IPS-18c (cell line): ENCODE data around the gene ACTRT2.

Experiments
- H3K4me3 ChIP-seq: 2 replicates; pipeline ENCODE4 v1.7.0; 2013; ENCODE audit warnings: low read depth, mild to moderate bottlenecking, low read length, moderate library complexity; ENCODE audit not compliant: insufficient read depth
- H3K9me3 ChIP-seq: one replicate; pipeline ENCODE4 v1.6.1; 2013; ENCODE audit warnings: mild to moderate bottlenecking, low read length, moderate library complexity; ENCODE audit not compliant: control insufficient read depth, insufficient read depth

The ACTRT2 gene

DNA sequence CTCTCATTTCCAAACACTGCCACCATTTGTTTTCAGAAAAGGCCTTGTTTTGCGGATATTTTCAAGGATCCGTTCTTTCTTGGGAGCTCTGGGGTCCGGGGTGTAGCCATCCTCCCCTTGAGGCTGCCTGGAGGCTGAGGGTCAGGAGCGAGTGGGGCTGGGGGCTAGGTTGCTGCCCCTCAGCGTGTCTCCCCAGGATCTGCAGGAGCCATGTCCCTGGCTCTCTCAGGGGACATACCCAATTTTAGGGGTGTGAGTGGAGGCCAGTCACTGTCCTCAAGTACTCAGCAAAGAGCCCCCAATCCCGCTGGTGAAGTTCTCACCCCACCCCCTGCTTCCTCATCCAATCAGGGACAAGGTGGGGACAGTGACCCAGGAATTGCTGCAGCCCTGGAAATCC is 32.7 kb downstream of the ACTRT2 start:
- H3K9me3 ChIP-seq: peaks cover 2% of the 10 kb centered on the region
- H3K4me3 ChIP-seq: no peak overlapping the region

DNA sequence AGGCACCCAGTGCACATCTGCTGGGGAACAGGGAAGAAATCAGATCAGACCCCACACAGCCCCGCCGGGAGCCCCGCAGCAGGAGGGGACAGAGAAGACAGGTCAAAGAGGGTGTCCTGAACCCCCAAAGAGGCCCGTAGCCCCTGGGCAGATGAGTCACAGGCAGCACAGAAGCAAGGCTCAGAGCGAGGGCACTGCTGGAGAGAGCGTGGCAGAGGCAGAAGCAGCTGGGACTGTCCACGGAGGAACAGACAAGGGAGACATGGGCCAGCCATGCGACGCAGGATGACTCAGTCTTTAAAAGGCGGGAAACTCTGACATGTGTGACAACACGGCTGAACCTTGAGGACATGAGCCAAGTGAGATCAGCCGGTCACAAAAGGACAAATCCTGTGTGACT is 33.2 kb downstream of the ACTRT2 start:
- no peak overlapping the region for H3K4me3 ChIP-seq
- peaks cover 2% of the 10 kb centered on the region for H3K9me3 ChIP-seq

DNA sequence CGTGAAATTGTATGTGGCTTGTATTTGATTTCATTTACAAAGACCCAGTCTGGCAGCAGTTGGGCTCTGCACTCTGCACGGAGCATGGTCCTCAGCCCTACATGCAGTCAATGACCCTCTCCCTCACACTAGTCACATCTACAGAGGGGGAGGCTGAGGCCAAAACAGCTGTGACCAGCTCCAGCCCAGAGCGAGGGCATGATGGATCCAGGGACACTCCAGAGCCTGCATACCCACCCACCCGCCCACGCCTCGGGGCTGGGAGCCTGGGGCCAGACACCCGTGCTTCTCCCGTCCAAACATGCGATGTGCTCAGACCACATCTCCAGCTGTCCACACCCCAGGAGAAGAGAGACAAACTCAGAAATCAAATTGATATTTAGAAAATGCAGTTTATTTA is 33.8 kb downstream of the ACTRT2 start:
- H3K9me3 ChIP-seq: no peaks in the 10 kb centered on the region
- no peak overlapping the region for H3K4me3 ChIP-seq

DNA sequence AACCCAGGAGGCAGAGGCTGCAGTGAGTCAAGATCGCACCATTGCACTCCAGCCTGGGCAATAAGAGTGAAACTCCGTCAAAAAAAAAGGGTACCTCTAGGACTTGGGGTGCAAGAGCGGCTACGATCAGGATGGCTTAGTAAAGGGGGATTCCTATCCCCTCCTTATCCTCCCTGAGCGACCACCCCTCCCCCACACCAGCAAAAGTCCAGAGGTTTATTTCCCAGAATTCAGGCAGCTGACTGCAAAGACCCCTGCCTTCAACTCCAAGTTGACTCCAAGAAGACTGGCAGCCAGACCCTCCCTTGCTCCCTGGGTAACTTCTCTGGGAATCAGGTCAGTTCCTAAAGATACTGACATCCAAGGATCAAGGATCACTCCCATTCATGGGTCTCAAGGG is 35.4 kb downstream of the ACTRT2 start:
- H3K9me3 ChIP-seq: no peaks in the 10 kb centered on the region
- H3K4me3 ChIP-seq: no peak overlapping the region

GRCh38 chr1:3058263-3059030 is 37.2 kb downstream of the ACTRT2 start:
- Histone ChIP-seq H3K9me3 (no peaks in the 10 kb centered on the region), H3K4me3 (no peak overlapping the region)

DNA sequence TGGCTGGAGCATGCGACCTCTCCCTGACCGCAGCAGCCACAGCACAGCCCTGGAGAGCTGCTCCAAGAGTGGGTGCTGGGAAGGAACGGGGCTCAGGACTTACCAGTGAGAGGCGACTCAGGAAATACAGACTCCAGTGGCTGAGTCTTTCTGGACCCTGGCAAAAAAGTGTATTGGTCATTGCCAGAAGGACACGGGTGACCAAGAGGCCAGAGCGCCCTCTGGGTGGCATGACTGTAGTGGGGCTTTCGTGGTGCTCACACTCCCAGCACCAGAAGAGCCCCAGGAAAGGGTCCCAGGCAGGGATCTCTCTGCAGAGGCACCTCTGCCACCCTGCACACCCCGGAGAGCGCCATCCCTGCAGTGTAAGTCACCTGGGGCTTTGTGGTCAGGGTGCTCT is 38.9 kb downstream of the ACTRT2 start:
- H3K4me3 ChIP-seq: no peak overlapping the region
- H3K9me3 ChIP-seq: no peaks in the 10 kb centered on the region

DNA sequence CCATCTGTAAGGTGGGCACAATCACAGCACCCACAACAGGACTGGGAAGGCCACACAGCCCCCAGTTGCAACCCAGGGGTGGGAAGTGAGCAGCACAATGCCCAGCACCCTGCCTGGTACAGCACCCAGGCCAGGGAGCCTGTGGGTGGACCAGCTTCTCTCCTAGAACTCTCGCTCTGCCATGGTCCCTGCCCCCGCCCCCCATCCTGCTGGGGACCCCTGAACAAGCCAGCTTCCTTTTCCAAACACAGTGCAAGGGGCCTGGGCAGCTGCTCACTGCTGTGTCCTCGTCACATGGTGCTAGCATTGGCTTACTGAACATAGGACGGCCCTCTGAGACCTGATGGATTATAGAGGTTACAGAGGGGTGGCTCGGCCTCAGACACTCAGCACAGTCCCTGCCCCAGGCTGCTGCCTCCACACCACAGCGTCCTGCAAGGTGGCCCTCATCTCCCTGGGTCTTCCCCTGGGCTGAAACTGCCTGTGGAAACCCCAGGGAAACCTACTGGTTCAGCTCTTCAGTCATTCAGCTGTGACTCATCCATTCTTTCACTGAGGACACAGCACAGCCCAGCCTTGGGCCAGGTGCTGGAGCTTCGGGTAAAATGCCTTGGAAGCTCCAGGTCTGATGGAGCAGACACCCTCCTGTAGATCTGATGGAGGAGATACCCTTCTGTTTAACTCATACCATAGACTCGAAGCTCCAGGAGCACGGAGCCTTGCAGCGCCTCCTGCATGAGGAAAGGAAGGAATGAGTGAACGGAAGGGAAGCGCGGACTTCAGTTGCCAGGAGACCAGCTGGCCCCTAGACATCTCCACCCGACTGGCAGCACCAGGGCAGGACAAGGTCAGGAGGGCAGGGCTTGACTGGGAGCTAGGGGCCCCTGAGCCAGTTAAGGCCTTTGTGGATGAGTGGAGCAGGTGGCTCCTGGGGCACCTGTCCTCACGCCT is 39.6 kb downstream of the ACTRT2 start:
- Histone ChIP-seq H3K9me3 (no peaks in the 10 kb centered on the region), H3K4me3 (no peak overlapping the region)

DNA sequence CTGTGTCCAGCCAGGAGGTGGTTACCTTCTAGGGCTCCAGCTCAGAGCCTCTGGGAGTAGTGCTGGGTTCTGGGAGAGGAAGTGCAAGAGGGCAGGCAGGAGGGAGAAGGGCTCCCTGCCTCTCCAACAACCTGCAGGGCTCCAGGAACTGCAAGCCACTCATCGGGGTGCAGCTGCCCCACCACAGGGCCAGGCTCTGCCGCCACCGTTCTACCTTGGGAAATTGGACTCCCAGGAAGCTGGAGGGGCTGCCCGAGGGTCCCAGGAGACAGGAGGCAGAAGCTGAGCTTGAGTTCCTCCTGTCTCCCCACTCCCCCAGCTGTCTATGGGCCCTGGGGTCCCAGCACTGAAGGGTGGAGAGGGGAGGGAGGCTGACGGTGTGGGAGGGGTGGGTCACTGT is 40.3 kb downstream of the ACTRT2 start:
- Histone ChIP-seq H3K9me3 (peaks cover 3% of the 10 kb centered on the region), H3K4me3 (no peak overlapping the region)

DNA sequence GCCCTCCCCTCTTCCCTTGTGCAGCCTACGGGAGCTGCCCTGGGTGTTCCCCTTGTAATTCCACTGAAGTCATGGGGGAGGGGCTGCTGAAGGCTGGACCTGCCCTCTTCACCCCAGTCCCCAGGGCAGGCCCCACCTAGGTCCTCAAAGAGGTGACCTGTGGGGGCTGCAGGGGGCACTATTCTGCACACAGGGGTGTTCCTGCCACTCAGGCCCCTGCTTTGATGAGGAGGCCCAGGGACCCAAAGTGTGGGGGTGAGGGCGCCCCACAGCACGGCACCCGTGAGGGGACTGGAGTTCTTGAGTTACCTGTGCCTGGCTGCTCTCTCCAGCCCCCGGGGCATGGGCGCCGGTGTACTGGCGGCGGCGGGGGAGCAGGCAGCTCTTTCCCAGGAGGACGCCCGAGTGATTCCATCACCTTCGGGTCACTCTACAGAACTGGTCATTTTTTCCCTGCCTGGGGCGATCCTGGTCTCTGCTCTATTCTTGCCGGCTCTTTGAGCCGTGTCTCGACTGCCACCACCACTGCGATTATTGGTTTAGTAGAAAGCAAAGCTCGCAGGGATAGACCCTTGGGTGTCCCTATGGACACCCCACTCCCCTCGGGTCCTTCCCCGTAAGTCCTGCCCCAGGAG is 40.8 kb downstream of the ACTRT2 start:
- Histone ChIP-seq H3K9me3 (peaks cover 3% of the 10 kb centered on the region), H3K4me3 (0 out of 2 replicates have a peak overlapping the region, but pooled peaks have one; percentile 34)

DNA sequence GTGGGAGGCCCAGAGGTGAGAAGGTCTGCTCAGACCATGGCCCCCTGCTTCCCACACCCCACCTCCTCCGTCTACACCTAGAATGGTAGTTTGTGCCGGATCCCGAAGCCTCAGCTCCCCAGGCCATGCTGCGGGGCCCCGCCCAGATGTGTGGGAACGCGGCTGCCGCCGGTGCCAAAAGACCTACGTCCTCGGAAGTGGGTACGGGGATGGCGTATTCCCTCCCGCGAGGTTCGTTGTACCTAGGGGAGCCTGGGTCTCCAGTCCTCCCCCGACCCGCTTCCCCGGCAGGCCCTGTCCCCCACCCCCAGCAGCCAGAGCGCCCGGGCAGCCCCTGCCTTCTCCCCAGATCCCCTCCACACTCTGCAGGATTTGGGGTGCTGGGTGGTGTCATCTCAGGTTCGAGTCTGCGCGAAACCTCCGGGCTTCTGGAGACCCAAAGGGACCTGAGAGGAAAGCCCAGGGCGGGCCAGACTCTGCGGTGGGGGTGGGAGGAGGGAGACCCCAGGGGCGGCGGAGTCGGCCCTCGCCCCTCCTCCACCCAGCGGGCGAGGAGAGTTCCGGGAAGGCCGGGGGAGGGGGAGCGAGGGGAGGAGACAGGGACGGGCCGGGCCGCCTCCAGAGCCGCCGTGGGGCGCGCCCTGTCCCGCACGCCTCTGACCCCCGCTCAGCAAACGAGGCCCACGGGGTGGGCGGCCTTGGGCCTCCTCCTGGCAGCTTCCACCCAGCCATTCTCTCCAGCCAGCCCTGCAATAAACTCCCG is 41.5 kb downstream of the ACTRT2 start:
- Histone ChIP-seq H3K9me3 (peaks cover 3% of the 10 kb centered on the region), H3K4me3 (peak overlapping the region; percentile 49)

- peaks cover 3% of the 10 kb centered on the region for H3K9me3 ChIP-seq
- H3K4me3 ChIP-seq: peak overlapping the region; percentile 49
These were observed 42.4 kb downstream of the ACTRT2 start for GRCh38 chr1:3063379-3064295.

DNA sequence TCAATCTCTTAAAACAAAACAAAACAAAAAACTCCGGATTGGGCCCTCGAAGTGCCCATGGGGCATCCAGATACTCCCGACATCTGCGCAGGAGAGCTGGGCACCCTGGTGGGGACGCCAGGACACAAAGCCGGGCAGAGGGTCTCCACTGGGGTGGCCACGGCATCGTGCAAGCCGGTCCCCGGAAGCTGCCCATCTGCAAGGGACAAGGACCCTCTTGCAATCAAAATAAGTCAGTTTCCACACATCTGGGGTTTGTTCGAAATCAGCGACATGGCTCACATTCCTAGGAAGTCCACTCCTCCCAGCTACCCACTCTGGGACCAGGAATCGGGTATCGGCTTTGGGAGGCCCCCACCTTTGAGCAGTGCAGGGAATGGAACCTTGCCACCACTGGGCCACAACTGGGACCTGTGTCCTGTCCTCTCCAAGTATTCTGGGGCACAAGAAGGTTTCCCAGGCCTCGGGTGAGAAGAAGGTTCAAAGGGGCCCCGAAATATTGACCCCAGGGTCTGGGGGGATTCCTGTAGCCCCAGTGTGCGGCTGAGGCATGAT is 43.1 kb downstream of the ACTRT2 start:
- H3K9me3 ChIP-seq: peaks cover 3% of the 10 kb centered on the region
- peak overlapping the region; percentile 49; the same call in 1 of the 2 replicates for H3K4me3 ChIP-seq

DNA sequence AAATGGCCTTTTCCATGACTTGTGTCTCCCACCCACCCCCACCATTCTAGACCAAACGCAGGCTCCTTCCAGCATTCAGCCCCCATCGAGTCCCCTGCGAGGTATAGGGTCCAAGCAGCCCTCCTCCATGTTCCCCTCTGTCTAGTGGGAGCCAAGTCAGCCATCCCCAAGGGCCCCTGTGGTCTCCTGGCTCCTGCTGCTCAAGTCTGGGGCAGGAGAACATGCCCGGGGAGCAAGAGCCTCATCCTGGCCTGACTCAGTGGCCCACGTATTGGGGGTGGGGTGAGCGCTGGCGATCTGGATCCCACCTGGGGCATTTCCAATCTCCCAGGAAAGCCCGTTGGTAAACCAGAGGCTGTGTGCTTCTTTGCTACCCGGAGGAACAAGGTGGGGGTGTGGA is 43.6 kb downstream of the ACTRT2 start:
- Histone ChIP-seq H3K9me3 (peaks cover 3% of the 10 kb centered on the region), H3K4me3 (no peak overlapping the region)

DNA sequence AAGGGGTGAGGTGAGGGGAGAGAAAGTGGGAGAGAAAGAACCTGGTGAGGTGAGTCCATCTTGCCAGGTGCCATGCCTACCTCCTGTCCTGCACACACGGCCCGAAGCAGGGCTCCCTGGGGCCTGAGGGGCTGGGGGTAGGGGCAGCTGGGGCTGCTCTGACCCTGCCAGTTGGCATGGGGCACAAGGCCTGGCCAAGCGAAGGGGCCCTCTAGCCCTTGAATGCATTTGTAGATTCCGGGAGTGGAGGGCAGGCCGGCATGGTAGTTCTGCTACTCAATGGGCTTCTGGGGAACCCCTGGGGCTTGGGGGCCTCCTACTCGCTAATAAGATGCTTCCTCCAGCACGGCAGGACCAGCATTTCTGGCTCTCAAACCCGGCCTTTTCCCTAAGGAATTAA is 44.1 kb downstream of the ACTRT2 start:
- Histone ChIP-seq H3K4me3 (no peak overlapping the region), H3K9me3 (peaks cover 3% of the 10 kb centered on the region)

DNA sequence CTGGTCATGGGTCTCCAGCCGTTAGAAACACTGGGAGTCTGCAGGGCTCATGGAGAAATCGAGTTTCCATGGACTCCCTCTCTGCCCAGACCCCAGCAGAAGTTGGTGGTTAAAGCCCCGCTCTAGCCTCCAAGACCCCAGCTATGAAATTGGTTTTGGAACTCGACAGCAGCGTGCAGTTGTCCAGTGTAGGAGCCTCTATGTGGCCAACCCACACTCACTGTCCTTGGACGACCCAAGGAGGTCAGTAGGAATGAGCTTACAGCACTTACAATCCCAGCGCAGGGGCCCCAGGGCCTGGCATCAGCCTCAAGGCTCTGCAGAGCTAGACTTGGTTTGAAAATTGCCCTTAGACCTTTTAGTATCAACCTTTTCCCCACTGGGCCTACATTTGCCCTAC is 44.5 kb downstream of the ACTRT2 start:
- Histone ChIP-seq H3K9me3 (peaks cover 3% of the 10 kb centered on the region), H3K4me3 (no peak overlapping the region)

DNA sequence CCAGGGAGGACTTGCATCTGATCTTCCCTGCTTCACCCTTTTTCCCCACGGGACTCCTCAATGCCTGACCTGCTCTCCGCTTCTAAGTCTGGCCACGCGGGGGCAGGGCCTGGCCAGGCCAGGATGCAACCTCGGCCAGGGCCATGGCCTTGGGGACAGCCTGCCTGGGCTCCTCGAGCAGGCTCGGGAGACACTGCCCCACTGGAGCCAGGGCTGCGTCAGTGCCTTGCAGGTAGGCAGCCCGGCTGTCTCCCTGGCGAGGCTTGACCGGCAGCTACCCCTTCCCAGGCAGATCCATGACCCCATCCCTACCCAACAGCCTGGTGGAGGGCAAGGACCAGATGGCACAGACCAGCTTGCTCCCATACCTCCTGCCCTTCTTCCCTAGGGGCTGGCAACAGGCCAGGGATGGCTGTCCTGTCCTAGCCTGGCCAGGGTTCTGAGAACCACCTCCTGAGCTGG is 45.0 kb downstream of the ACTRT2 start:
- Histone ChIP-seq H3K9me3 (peaks cover 3% of the 10 kb centered on the region), H3K4me3 (no peak overlapping the region)
